Omental fat pad (tissue), 4 donors: ENCODE data around the gene EMP2. TPM values are rescaled to one million over a fixed set of nuclear protein-coding genes. Genes with fewer than 3 reads are reported as not detected.
A peak's percentile ranks its signal among the peaks of the same experiment; 100 is the strongest.

Experiments used
- ATAC-seq: fragments of 150-250 bp; one replicate; pipeline ENCODE4 v1.9.1; 2016; ENCODE audit warnings: mild to moderate bottlenecking, moderate library complexity; ENCODE audit not compliant: low FRiP score
- DNase-seq: peaks from one replicate; pipeline ENCODE4 v3.0.0-alpha.2; 2019; ENCODE audit warnings: low spot score
- total RNA-seq, 4 donors: library from RNA; depleted of rRNA; stranded (reverse); fragments of >200 nt; gene quantifications; one replicate each; pipeline ENCODE4 v1.1.0, GENCODE V29; 2016
- TF ChIP-seq, protein P1 (sequence below), 3 donors: fragments of 450-650 bp; IDR thresholded peaks; one replicate each; pipeline ENCODE4 v1.5.1; 2016 to 2017; ENCODE audit warnings: antibody characterized with exemption in 3 of 3, mild to moderate bottlenecking in 3 of 3, moderate library complexity in 2 of 3

EMP2 gene
- total RNA-seq, 4 donors from 2014 or later: 36.7 to 80.4 (median 50.1) TPM

- TF ChIP-seq, protein P1, sequence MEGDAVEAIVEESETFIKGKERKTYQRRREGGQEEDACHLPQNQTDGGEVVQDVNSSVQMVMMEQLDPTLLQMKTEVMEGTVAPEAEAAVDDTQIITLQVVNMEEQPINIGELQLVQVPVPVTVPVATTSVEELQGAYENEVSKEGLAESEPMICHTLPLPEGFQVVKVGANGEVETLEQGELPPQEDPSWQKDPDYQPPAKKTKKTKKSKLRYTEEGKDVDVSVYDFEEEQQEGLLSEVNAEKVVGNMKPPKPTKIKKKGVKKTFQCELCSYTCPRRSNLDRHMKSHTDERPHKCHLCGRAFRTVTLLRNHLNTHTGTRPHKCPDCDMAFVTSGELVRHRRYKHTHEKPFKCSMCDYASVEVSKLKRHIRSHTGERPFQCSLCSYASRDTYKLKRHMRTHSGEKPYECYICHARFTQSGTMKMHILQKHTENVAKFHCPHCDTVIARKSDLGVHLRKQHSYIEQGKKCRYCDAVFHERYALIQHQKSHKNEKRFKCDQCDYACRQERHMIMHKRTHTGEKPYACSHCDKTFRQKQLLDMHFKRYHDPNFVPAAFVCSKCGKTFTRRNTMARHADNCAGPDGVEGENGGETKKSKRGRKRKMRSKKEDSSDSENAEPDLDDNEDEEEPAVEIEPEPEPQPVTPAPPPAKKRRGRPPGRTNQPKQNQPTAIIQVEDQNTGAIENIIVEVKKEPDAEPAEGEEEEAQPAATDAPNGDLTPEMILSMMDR (IDR thresholded peaks at IDR 0.05): no peak
- peak; percentile 68 for ATAC-seq
- no peak for DNase-seq
These were observed 21.4 kb downstream of the EMP2 start for GRCh38 chr16:10558746-10559641.

- no peak for DNase-seq
- no peak for ATAC-seq
- TF ChIP-seq, protein P1 (IDR thresholded peaks at IDR 0.05): no peak
These were observed 22.1 kb downstream of the EMP2 start for GRCh38 chr16:10558305-10558704.

DNA sequence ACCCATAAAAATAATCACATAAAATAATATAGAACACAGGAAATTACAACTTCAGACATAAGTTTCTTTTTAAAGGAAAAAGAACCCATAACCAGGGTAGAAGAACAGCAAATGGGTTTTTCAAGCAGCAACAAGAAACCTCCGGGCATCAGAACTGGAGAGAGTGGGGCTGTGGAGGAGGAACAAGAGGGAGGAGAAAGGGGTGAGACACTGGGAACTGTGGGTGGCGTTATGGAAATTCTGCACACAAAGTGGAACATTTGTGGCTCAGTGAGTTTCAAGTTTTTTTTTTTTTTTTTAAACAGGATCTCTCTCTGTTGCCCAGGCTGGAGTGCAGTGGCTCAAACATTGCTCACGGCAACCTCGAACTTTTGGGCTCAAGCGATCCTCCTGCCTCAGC is 22.6 kb downstream of the EMP2 start:
- TF ChIP-seq, protein P1 (IDR thresholded peaks at IDR 0.05): no peak
- ATAC-seq: no peak

GRCh38 chr16:10556236-10556635 is 24.2 kb downstream of the EMP2 start:
- no peak for DNase-seq
- TF ChIP-seq, protein P1 (IDR thresholded peaks at IDR 0.05): no peak
- ATAC-seq: no peak

More for the DNA sequence above, 22.6 kb downstream of the EMP2 start:
- DNase-seq: no peak

DNA sequence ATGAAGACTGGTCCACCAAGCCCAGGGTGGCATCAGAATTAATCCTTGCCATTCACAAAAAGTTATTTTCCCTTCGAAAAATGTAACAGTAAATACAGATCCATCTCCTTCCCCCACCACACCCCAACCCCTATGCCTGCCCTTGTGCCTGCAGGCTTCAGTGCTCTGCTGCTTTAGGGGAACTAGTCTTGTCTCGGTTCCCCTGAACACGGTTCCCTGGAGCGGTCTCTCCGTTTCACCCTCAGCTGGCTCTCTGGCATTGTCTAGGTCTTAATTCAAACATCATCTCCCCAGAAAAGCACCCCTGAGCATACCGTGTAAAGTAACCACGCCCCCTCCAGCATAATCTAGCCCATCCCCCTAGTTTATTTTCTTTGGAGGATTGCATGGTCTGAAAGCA is 25.8 kb downstream of the EMP2 start:
- ATAC-seq: no peak
- DNase-seq: no peak
- TF ChIP-seq, protein P1 (IDR thresholded peaks at IDR 0.05): no peak

GRCh38 chr16:10552998-10553491 is 27.4 kb downstream of the EMP2 start:
- ATAC-seq (no peak), DNase-seq (no peak)
- TF ChIP-seq, protein P1 (IDR thresholded peaks at IDR 0.05): no peak

DNA sequence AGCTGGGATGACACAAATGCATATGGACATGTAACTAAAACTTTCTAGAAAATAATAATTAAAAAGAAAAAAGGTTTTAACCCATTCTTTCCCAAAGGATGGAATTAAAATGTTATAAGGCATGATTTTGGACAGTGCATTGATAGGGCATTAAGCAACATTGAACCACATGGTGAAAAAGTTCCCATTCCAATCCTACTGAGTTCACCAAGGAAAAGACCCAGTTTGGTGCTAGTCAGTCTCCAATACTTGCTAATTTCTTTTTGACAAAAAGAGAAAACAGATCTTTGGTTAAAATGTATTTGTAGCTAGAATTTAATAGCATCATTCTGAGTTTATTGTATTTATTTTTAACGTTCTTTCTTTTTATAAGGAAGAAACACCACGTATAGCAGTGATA is 28.1 kb downstream of the EMP2 start:
- DNase-seq (no peak), ATAC-seq (no peak)
- TF ChIP-seq, protein P1 (IDR thresholded peaks at IDR 0.05): no peak
